ENCODE results near the gene POLQ. TPM values are rescaled to one million over a fixed set of nuclear protein-coding genes. Genes with fewer than 3 reads are reported as not detected.

Gene POLQ
- total and polyA plus RNA-seq, 9 of the 15 experiments (the other 6 are each of a cell fraction or from before 2014, with no cell fraction given) = 1.5 to 19.0 (median 8.8) TPM

- TF ChIP-seq CREM (IDR thresholded peaks at IDR 0.05; ENCODE audit: low read depth) = 0 out of 2 replicates have a peak, but pooled peaks have one; percentile 28
- peak; percentile 69 for TF ChIP-seq ZNF316 (IDR thresholded peaks at IDR 0.05)
- no peak for TF ChIP-seq MCM7 (IDR thresholded peaks at IDR 0.05)
- TF ChIP-seq GATAD2B (IDR thresholded peaks at IDR 0.05; ENCODE audit: borderline replicate concordance) = 0 out of 2 replicates have a peak, but pooled peaks have one; percentile 14
- peak; percentile 74 for TF ChIP-seq SMARCC2 (IDR thresholded peaks at IDR 0.05; ENCODE audit: low read depth)
- TF ChIP-seq, protein P1, sequence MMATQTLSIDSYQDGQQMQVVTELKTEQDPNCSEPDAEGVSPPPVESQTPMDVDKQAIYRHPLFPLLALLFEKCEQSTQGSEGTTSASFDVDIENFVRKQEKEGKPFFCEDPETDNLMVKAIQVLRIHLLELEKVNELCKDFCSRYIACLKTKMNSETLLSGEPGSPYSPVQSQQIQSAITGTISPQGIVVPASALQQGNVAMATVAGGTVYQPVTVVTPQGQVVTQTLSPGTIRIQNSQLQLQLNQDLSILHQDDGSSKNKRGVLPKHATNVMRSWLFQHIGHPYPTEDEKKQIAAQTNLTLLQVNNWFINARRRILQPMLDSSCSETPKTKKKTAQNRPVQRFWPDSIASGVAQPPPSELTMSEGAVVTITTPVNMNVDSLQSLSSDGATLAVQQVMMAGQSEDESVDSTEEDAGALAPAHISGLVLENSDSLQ (IDR thresholded peaks at IDR 0.05) = peak; percentile 80
- no peak for TF ChIP-seq BHLHE40 (IDR thresholded peaks at IDR 0.05; ENCODE audit: low read length)
- peak; percentile 88 for TF ChIP-seq SMARCA4 (IDR thresholded peaks at IDR 0.05)
- TF ChIP-seq, protein P2, sequence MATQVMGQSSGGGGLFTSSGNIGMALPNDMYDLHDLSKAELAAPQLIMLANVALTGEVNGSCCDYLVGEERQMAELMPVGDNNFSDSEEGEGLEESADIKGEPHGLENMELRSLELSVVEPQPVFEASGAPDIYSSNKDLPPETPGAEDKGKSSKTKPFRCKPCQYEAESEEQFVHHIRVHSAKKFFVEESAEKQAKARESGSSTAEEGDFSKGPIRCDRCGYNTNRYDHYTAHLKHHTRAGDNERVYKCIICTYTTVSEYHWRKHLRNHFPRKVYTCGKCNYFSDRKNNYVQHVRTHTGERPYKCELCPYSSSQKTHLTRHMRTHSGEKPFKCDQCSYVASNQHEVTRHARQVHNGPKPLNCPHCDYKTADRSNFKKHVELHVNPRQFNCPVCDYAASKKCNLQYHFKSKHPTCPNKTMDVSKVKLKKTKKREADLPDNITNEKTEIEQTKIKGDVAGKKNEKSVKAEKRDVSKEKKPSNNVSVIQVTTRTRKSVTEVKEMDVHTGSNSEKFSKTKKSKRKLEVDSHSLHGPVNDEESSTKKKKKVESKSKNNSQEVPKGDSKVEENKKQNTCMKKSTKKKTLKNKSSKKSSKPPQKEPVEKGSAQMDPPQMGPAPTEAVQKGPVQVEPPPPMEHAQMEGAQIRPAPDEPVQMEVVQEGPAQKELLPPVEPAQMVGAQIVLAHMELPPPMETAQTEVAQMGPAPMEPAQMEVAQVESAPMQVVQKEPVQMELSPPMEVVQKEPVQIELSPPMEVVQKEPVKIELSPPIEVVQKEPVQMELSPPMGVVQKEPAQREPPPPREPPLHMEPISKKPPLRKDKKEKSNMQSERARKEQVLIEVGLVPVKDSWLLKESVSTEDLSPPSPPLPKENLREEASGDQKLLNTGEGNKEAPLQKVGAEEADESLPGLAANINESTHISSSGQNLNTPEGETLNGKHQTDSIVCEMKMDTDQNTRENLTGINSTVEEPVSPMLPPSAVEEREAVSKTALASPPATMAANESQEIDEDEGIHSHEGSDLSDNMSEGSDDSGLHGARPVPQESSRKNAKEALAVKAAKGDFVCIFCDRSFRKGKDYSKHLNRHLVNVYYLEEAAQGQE (IDR thresholded peaks at IDR 0.05; ENCODE audit: borderline replicate concordance) = peak; percentile 39; the same call in 1 of the 2 replicates
- TF ChIP-seq, protein P2 (CRISPR knock-in tag; IDR thresholded peaks at IDR 0.05; ENCODE audit: low read depth) = no peak
- no peak for TF ChIP-seq SFPQ (IDR thresholded peaks at IDR 0.05; ENCODE audit: low read depth, low read length)
- TF ChIP-seq CBFA2T2 (conservative IDR thresholded peaks at IDR 0.05) = peak; percentile 63
- no peak for TF ChIP-seq ZNF551 (CRISPR knock-in tag; IDR thresholded peaks at IDR 0.05)
- no peak for TF ChIP-seq ZBTB26 (CRISPR knock-in tag; IDR thresholded peaks at IDR 0.05)
- TF ChIP-seq GATA2 (CRISPR knock-in tag; IDR thresholded peaks at IDR 0.05) = 0 out of 2 replicates have a peak, but pooled peaks have one; percentile 24
- no peak for TF ChIP-seq SUPT5H (IDR thresholded peaks at IDR 0.05)
- no peak for TF ChIP-seq PYGO2 (tag; IDR thresholded peaks at IDR 0.05)
- TF ChIP-seq STAT5A (IDR thresholded peaks at IDR 0.05; ENCODE audit: borderline replicate concordance, low read length) = peak; percentile 34; the same call in 1 of the 2 replicates
- peak; percentile 40; the same call in 1 of the 2 replicates for TF ChIP-seq CTBP1 (IDR thresholded peaks at IDR 0.05; ENCODE audit: borderline replicate concordance)
- TF ChIP-seq NR1H2 (CRISPR knock-in tag; IDR thresholded peaks at IDR 0.05) = no peak
These were observed 28.7 kb upstream of the POLQ start (continued) for GRCh38 chr3:121574449-121574848.
